ENCODE results near the gene CARNS1. TPM values are rescaled to one million over a fixed set of nuclear protein-coding genes. Genes with fewer than 3 reads are reported as not detected.

The CARNS1 gene
- total and polyA plus RNA-seq, 2 of the 13 experiments (the other 11 are each of a cell fraction or from before 2014, with no cell fraction given): not detected

DNA sequence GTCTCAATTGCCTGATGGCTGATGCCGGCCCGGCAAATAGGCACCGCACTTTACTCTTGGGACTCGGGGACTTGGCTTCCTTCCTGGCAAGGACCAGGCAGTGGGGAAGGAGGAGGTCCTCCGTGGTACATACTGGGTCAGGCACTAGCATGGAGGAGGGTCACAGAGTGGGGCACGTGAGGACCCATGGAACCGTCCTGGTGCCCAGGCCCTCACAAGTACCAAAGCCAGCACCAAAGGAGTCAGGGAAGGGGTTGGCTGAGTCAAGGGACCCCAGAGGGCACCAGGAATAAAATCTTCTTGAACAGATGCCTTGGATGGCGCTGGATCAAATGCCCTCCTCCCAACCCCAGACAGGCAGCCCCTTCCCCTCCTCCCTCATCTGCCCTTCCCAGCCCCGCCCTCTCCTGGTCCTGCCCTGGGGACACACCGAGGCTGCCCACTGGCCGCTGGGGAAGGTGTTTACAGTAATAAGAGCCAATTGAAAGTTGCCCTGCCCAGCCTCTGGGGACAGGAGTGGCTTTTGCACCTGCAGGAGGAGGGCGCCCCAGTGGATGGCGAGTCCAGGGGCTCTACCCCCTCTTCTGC lies 5.6 kb upstream of the CARNS1 start (continued):
- TF ChIP-seq, protein P1, sequence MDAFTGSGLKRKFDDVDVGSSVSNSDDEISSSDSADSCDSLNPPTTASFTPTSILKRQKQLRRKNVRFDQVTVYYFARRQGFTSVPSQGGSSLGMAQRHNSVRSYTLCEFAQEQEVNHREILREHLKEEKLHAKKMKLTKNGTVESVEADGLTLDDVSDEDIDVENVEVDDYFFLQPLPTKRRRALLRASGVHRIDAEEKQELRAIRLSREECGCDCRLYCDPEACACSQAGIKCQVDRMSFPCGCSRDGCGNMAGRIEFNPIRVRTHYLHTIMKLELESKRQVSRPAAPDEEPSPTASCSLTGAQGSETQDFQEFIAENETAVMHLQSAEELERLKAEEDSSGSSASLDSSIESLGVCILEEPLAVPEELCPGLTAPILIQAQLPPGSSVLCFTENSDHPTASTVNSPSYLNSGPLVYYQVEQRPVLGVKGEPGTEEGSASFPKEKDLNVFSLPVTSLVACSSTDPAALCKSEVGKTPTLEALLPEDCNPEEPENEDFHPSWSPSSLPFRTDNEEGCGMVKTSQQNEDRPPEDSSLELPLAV (CRISPR knock-in tag; conservative IDR thresholded peaks at IDR 0.05; ENCODE audit: low read depth): no peak
- TF ChIP-seq ZNF614 (CRISPR knock-in tag; IDR thresholded peaks at IDR 0.05; ENCODE audit: borderline replicate concordance) (0 out of 2 replicates have a peak, but pooled peaks have one; percentile 15), ZNF766 (CRISPR knock-in tag; IDR thresholded peaks at IDR 0.05; ENCODE audit: borderline replicate concordance) (no peak), MAFF (IDR thresholded peaks at IDR 0.05; ENCODE audit: low read depth, low read length) (no peak), ZBED4 (CRISPR knock-in tag; IDR thresholded peaks at IDR 0.05; ENCODE audit: borderline replicate concordance) (no peak), ZNF496 (CRISPR knock-in tag; IDR thresholded peaks at IDR 0.05; ENCODE audit: insufficient replicate concordance) (no peak), TBX3 (IDR thresholded peaks at IDR 0.05; ENCODE audit: borderline replicate concordance) (no peak), ZNF557 (CRISPR knock-in tag; IDR thresholded peaks at IDR 0.05) (no peak), ZNF674 (CRISPR knock-in tag; IDR thresholded peaks at IDR 0.05; ENCODE audit: low read depth) (no peak), DBP (CRISPR knock-in tag; IDR thresholded peaks at IDR 0.05; ENCODE audit: not compliant biosample characterization) (no peak), ZNF121 (CRISPR knock-in tag; IDR thresholded peaks at IDR 0.05) (no peak), ZNF576 (CRISPR knock-in tag; IDR thresholded peaks at IDR 0.05) (no peak), MNT (IDR thresholded peaks at IDR 0.05) (no peak)
- TF ChIP-seq, protein P2, sequence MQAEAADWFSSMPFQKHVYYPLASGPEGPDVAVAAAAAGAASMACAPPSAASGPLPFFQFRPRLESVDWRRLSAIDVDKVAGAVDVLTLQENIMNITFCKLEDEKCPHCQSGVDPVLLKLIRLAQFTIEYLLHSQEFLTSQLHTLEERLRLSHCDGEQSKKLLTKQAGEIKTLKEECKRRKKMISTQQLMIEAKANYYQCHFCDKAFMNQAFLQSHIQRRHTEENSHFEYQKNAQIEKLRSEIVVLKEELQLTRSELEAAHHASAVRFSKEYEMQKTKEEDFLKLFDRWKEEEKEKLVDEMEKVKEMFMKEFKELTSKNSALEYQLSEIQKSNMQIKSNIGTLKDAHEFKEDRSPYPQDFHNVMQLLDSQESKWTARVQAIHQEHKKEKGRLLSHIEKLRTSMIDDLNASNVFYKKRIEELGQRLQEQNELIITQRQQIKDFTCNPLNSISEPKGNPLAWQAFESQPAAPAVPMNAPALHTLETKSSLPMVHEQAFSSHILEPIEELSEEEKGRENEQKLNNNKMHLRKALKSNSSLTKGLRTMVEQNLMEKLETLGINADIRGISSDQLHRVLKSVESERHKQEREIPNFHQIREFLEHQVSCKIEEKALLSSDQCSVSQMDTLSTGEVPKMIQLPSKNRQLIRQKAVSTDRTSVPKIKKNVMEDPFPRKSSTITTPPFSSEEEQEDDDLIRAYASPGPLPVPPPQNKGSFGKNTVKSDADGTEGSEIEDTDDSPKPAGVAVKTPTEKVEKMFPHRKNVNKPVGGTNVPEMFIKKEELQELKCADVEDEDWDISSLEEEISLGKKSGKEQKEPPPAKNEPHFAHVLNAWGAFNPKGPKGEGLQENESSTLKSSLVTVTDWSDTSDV (CRISPR knock-in tag; IDR thresholded peaks at IDR 0.05): no peak
- TF ChIP-seq, protein P3, sequence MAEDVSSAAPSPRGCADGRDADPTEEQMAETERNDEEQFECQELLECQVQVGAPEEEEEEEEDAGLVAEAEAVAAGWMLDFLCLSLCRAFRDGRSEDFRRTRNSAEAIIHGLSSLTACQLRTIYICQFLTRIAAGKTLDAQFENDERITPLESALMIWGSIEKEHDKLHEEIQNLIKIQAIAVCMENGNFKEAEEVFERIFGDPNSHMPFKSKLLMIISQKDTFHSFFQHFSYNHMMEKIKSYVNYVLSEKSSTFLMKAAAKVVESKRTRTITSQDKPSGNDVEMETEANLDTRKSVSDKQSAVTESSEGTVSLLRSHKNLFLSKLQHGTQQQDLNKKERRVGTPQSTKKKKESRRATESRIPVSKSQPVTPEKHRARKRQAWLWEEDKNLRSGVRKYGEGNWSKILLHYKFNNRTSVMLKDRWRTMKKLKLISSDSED (CRISPR knock-in tag; IDR thresholded peaks at IDR 0.05): no peak
